ENCODE measurements around the gene ZFP36.

GRCh38 chr19:39410831-39411080, 4.1 kb downstream of the ZFP36 start:
- TF ChIP-seq, protein P1, sequence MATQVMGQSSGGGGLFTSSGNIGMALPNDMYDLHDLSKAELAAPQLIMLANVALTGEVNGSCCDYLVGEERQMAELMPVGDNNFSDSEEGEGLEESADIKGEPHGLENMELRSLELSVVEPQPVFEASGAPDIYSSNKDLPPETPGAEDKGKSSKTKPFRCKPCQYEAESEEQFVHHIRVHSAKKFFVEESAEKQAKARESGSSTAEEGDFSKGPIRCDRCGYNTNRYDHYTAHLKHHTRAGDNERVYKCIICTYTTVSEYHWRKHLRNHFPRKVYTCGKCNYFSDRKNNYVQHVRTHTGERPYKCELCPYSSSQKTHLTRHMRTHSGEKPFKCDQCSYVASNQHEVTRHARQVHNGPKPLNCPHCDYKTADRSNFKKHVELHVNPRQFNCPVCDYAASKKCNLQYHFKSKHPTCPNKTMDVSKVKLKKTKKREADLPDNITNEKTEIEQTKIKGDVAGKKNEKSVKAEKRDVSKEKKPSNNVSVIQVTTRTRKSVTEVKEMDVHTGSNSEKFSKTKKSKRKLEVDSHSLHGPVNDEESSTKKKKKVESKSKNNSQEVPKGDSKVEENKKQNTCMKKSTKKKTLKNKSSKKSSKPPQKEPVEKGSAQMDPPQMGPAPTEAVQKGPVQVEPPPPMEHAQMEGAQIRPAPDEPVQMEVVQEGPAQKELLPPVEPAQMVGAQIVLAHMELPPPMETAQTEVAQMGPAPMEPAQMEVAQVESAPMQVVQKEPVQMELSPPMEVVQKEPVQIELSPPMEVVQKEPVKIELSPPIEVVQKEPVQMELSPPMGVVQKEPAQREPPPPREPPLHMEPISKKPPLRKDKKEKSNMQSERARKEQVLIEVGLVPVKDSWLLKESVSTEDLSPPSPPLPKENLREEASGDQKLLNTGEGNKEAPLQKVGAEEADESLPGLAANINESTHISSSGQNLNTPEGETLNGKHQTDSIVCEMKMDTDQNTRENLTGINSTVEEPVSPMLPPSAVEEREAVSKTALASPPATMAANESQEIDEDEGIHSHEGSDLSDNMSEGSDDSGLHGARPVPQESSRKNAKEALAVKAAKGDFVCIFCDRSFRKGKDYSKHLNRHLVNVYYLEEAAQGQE (IDR thresholded peaks at IDR 0.05; ENCODE audit: insufficient read depth in 1 of 2, low read depth in 2 of 2, low read length in 1 of 2): no peak
- no peak for TF ChIP-seq CTCF (IDR thresholded peaks at IDR 0.05)
- no peak for TF ChIP-seq TCF7L2 (IDR thresholded peaks at IDR 0.05; ENCODE audit: low read depth, low read length)
